NCI-H2171 (cell line): Measurements from ENCODE around the gene ASB11.
A peak's percentile ranks its signal among the peaks of the same experiment; 100 is the strongest.

ENCODE experiments used
- DNase-seq: peaks from one replicate; lab custom pipeline; 2025; lab: John Stamatoyannopoulos, UW

Gene ASB11

GRCh38 chrX:15315509-15315908, at the start of gene ASB11:
ASB11 (minus strand) TSS chrX:15315640; CDS start chrX:15315605, 35 bp downstream.
- DNase-seq: no peak

GRCh38 chrX:15359701-15360100, 44.3 kb upstream of the ASB11 start:
- no peak for DNase-seq

GRCh38 chrX:15358533-15358932, 43.1 kb upstream of the ASB11 start:
- no peak for DNase-seq

GRCh38 chrX:15356444-15356843, 41.0 kb upstream of the ASB11 start:
- DNase-seq: no peak

- no peak for DNase-seq
These were observed 35.0 kb upstream of the ASB11 start for GRCh38 chrX:15350329-15350996.

- peak; percentile 29 for DNase-seq
These were observed 33.6 kb upstream of the ASB11 start for GRCh38 chrX:15349046-15349445.

GRCh38 chrX:15345976-15346375, 30.5 kb upstream of the ASB11 start:
- DNase-seq: no peak

GRCh38 chrX:15344106-15344505, 28.7 kb upstream of the ASB11 start:
- DNase-seq: no peak

- DNase-seq: no peak
These were observed 27.6 kb upstream of the ASB11 start for GRCh38 chrX:15343075-15343476.

- no peak for DNase-seq
These were observed 25.4 kb upstream of the ASB11 start for GRCh38 chrX:15340867-15341266.

GRCh38 chrX:15336023-15336413, 20.6 kb upstream of the ASB11 start:
- no peak for DNase-seq

- peak; percentile 91 for DNase-seq
These were observed 19.9 kb upstream of the ASB11 start, which contains the start of gene PIGA for GRCh38 chrX:15335135-15336022. PIGA (minus strand) TSS chrX:15335523; CDS start chrX:15331930, 3,593 bp downstream.

GRCh38 chrX:15334561-15334960, 19.1 kb upstream of the ASB11 start:
- no peak for DNase-seq

GRCh38 chrX:15328821-15329220, 13.4 kb upstream of the ASB11 start:
- no peak for DNase-seq

- DNase-seq: no peak
These were observed 12.7 kb upstream of the ASB11 start for GRCh38 chrX:15328131-15328530.

- DNase-seq: no peak
These were observed 7.0 kb upstream of the ASB11 start for GRCh38 chrX:15322472-15322871.

GRCh38 chrX:15322072-15322471, 6.6 kb upstream of the ASB11 start:
- DNase-seq: no peak

GRCh38 chrX:15321447-15321846, 6.0 kb upstream of the ASB11 start:
- DNase-seq: no peak

- no peak for DNase-seq
These were observed 4.9 kb upstream of the ASB11 start for GRCh38 chrX:15320297-15320696.

- no peak for DNase-seq
These were observed 3.6 kb upstream of the ASB11 start for GRCh38 chrX:15319075-15319474.

GRCh38 chrX:15314472-15314871, 968 bp downstream of the ASB11 start:
- no peak for DNase-seq

GRCh38 chrX:15311119-15311518, 4.3 kb downstream of the ASB11 start:
- no peak for DNase-seq

GRCh38 chrX:15310117-15310516, 5.3 kb downstream of the ASB11 start:
- peak; percentile 1 for DNase-seq
